Mammary epithelial cell (primary cell): Measurements from ENCODE around the gene NDUFB8.

Experiments used
- EZH2 ChIP-seq: IDR thresholded peaks from 2 replicates; pipeline ENCODE4 v1.6.1; 2012; ENCODE audit warnings: low read length, inconsistent platforms, borderline replicate concordance
- TF ChIP-seq, protein P1 (sequence below), 2 donors: IDR thresholded peaks in 1 of 2; conservative IDR thresholded peaks in 1 of 2; 2 replicates each; pipeline ENCODE4 v1.5.1; 2011 to 2012; ENCODE audit warnings: inconsistent platforms in 2 of 2, low read length in 2 of 2, mild to moderate bottlenecking in 2 of 2, control low read depth in 1 of 2, low read depth in 1 of 2; ENCODE audit not compliant: insufficient read depth in 1 of 2; ENCODE audit errors: extremely low read depth in 1 of 2

DNA sequence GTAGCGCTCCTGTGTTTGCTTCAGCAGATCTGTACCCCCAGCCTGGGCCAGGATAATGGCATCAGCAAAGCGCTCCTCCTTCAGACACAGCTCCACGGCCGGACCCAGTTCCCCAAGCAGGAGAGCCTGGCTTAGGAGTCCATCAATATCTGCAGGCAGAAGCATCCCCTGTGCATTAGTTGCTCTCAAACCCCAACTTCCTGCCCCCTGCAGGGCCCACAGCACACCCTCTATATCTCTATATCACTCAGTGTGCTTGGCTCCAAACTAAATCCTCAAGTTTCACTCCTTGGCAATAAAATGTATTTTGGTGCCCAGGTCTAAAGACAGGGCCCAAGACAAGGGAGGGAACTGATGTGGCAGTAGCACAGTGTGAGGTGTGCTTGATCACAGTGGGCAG, 31.6 kb downstream of the NDUFB8 start:
- TF ChIP-seq, protein P1, sequence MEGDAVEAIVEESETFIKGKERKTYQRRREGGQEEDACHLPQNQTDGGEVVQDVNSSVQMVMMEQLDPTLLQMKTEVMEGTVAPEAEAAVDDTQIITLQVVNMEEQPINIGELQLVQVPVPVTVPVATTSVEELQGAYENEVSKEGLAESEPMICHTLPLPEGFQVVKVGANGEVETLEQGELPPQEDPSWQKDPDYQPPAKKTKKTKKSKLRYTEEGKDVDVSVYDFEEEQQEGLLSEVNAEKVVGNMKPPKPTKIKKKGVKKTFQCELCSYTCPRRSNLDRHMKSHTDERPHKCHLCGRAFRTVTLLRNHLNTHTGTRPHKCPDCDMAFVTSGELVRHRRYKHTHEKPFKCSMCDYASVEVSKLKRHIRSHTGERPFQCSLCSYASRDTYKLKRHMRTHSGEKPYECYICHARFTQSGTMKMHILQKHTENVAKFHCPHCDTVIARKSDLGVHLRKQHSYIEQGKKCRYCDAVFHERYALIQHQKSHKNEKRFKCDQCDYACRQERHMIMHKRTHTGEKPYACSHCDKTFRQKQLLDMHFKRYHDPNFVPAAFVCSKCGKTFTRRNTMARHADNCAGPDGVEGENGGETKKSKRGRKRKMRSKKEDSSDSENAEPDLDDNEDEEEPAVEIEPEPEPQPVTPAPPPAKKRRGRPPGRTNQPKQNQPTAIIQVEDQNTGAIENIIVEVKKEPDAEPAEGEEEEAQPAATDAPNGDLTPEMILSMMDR (conservative IDR thresholded peaks at IDR 0.05 in 1 of 2, IDR thresholded peaks at IDR 0.05 in 1 of 2; ENCODE audit: extremely low read depth in 1 of 2, insufficient read depth in 1 of 2, low read depth in 1 of 2, low read length in 2 of 2), result no peak
- TF ChIP-seq EZH2, result no peak
